Ecto neural progenitor cell (in vitro differentiated cells): ENCODE data around the gene DZANK1.
"Not testable (repeated sequence)": the region's sequence is repeated elsewhere in the genome, so short reads cannot be mapped to it uniquely, and the experiment has no call there.

ENCODE experiments used
- DNase-seq: peaks from one replicate; pipeline ENCODE4 v3.0.0-alpha.2; 2018; ENCODE audit warnings: low spot score

The DZANK1 gene

GRCh38 chr20:18377896-18378481, 88.8 kb downstream of the DZANK1 start:
- DNase-seq = no peak

DNA sequence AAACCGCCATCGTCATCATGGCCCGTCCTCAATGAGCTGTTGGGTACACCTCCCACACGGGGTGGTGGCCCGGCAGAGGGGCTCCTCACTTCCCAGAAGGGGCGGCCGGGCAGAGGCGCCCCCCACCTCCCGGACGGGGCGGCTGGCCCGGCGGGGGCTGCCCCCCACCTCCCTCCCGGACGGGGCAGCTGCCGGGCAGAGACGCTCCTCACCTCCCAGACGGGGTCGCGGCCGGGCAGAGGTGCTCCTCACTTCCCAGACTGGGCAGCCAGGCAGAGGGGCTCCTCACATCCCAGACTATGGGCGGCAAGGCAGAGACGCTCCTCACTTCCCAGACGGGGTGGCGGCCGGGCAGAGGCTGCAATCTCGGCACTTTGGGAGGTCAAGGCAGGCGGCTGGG, 91.3 kb downstream of the DZANK1 start:
- DNase-seq = not testable (repeated sequence)

GRCh38 chr20:18372296-18372695, 94.5 kb downstream of the DZANK1 start:
- no peak for DNase-seq

- no peak for DNase-seq
These were observed 102.1 kb downstream of the DZANK1 start for GRCh38 chr20:18364768-18365167.

DNA sequence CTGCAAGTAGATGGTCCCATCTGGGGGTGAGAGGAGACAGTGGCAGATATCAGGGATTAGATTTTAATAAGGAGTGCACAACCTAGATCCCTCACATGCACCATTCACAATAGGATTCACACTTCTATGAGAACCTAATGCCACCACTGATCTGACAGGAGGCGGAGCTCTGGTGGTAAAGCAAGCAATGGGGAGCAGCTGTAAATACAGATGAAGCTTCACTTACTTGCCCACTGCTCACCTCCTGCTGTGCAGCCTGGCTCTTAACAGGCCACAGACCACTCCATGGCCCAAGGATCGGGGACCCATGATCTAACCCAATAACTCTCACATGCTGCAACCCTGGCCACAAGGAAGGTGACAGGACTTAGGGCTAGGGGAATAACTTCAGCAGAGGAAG, 103.1 kb downstream of the DZANK1 start:
- DNase-seq = no peak

DNA sequence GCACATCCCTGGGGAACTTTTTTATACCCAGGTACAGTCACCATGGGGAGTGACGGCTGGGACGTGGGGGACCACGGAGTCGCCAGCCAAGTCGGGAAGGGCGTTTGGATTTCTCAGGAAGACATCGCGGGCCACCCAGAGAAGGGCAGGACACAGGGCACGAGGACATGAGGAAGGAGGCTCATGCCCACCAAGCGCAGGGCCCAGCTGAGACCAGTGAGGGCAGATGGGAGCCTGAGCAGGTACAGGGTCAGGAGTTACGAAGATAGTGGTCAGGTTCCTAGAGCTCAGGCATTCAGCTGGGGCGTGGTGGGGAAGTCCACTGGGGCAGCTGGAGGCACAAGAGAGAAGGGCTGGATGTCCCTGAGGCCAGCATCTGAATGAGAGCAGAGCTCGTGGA, 103.9 kb downstream of the DZANK1 start:
- no peak for DNase-seq

GRCh38 chr20:18361678-18362077, 105.2 kb downstream of the DZANK1 start:
- DNase-seq = no peak

- DNase-seq = no peak
These were observed 106.2 kb downstream of the DZANK1 start for GRCh38 chr20:18360635-18361034.

DNA sequence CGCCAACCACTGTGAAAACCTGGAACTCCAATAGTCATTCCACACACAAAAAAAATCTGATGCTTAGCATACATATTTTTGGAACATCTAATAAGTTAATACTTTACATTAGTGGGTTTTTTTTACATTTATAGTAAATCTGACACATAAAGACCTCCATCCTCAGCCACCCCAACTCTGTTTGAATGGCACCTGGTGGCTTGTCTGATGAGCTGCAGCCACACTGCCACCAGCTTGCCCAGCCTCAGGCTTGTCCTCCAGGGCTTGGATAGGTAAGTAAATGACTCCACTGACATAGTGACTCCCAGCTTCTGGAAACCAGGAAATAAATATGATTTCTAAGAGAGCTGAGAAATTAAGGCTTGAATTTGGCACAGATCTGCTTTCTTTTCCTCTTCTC, 107.0 kb downstream of the DZANK1 start:
- no peak for DNase-seq

DNA sequence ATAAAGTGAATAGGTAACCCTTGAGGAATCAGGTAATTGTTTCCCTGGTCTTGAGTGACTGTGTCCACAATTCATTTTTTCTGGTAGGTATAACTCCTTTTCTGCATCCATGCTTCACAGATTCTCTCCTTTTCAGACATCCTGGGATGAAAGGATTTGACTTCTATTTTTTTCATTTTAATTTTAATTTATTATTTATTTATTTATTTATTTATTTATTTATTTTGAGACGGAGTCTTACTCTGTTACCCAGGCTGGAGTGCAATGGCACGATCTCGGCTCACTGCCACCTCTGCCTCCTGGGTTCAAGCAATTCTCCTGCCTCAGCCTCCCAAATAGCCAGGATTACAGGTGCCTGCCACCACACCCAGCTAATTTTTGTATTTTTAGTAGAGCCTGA, 117.1 kb downstream of the DZANK1 start:
- not testable (repeated sequence) for DNase-seq
